ENCODE data around the gene THRA.

DNA sequence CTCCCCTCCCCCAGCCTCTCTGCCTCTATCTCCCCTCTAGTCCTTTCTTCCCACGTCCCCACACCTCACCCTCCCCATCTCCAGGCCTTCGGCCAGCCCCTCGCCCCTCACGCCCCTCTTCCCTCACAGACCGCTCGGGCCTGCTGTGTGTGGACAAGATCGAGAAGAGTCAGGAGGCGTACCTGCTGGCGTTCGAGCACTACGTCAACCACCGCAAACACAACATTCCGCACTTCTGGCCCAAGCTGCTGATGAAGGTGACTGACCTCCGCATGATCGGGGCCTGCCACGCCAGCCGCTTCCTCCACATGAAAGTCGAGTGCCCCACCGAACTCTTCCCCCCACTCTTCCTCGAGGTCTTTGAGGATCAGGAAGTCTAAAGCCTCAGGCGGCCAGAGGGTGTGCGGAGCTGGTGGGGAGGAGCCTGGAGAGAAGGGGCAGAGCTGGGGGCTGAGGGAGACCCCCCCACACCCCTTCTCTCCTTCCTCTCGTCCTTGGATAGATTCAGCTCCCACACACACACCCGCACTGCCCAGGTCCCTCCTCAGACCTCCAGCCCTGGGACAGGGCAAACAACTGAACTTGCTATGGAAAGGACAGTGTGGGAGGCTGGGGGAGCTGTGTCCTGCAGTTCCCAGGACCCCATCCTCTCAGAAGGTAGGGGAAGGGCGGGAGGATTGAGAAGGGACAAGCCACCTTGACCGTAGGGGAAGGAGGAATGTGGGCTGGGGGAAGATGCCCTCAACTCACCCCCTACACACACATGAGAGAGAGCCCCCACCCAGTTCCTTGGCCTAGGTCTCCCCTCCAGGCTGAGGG, 26.5 kb downstream of the THRA start:
- TF ChIP-seq ZFP3 (CRISPR knock-in tag; IDR thresholded peaks at IDR 0.05) (no peak), ZFP30 (CRISPR knock-in tag; IDR thresholded peaks at IDR 0.05) (no peak), ZC3H10 (CRISPR knock-in tag; IDR thresholded peaks at IDR 0.05) (no peak), RARB (CRISPR knock-in tag; IDR thresholded peaks at IDR 0.05) (no peak)
- TF ChIP-seq, protein P1, sequence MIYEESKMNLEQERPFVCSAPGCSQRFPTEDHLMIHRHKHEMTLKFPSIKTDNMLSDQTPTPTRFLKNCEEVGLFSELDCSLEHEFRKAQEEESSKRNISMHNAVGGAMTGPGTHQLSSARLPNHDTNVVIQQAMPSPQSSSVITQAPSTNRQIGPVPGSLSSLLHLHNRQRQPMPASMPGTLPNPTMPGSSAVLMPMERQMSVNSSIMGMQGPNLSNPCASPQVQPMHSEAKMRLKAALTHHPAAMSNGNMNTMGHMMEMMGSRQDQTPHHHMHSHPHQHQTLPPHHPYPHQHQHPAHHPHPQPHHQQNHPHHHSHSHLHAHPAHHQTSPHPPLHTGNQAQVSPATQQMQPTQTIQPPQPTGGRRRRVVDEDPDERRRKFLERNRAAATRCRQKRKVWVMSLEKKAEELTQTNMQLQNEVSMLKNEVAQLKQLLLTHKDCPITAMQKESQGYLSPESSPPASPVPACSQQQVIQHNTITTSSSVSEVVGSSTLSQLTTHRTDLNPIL (CRISPR knock-in tag; IDR thresholded peaks at IDR 0.05; ENCODE audit: low read depth): no peak
